H9 (cell line): ENCODE measurements around the gene MUSK. TPM values are rescaled to one million over a fixed set of nuclear protein-coding genes. Genes with fewer than 3 reads are reported as not detected.

Source experiments
- DNase-seq: peaks from one replicate; pipeline ENCODE4 v3.0.0-alpha.2; 2017
- H2AFZ ChIP-seq: one replicate; pipeline ENCODE4 v1.6.1; 2013; ENCODE audit warnings: mild to moderate bottlenecking, low read length, control low read depth, moderate library complexity
- H2AK5ac ChIP-seq: 2 replicates; pipeline ENCODE4 v1.6.1; 2013; ENCODE audit warnings: low read length, control low read depth, mixed read lengths; ENCODE audit not compliant: insufficient read length
- H2BK120ac ChIP-seq: one replicate; pipeline ENCODE4 v1.6.1; 2013; ENCODE audit warnings: low read depth, mild to moderate bottlenecking, low read length, control low read depth, inconsistent platforms; ENCODE audit not compliant: poor library complexity, severe bottlenecking
- H2BK12ac ChIP-seq: 2 replicates; pipeline ENCODE4 v1.6.1; 2013; ENCODE audit warnings: low read length, control low read depth, mixed read lengths, low read depth; ENCODE audit not compliant: insufficient read length
- H2BK15ac ChIP-seq: 2 replicates; pipeline ENCODE4 v1.6.1; 2013; ENCODE audit warnings: low read depth, low read length, control low read depth
- H2BK20ac ChIP-seq: one replicate; pipeline ENCODE4 v1.6.1; 2013; ENCODE audit warnings: low read depth, mild to moderate bottlenecking, low read length, control low read depth, inconsistent platforms; ENCODE audit not compliant: poor library complexity, severe bottlenecking
- H2BK5ac ChIP-seq: 2 replicates; pipeline ENCODE4 v1.6.1; 2013; ENCODE audit warnings: low read length, control low read depth, mixed read lengths; ENCODE audit not compliant: insufficient read length
- H3K14ac ChIP-seq: 2 replicates; pipeline ENCODE4 v1.6.1; 2013; ENCODE audit warnings: low read length, control low read depth; ENCODE audit not compliant: insufficient read depth
- H3K18ac ChIP-seq: 2 replicates; pipeline ENCODE4 v1.6.1; 2013; ENCODE audit warnings: low read depth, mild to moderate bottlenecking, mixed read lengths, low read length, control low read depth; ENCODE audit not compliant: insufficient read length
- H3K23ac ChIP-seq: 2 replicates; pipeline ENCODE4 v1.6.1; 2013; ENCODE audit warnings: low read length, control low read depth, mixed read lengths, low read depth; ENCODE audit not compliant: insufficient read length
- H3K23me2 ChIP-seq: 2 replicates; pipeline ENCODE4 v1.6.1; 2013; ENCODE audit warnings: low read depth, mild to moderate bottlenecking, mixed read lengths, low read length, control low read depth; ENCODE audit not compliant: insufficient read length, poor library complexity, severe bottlenecking
- H3K27ac ChIP-seq: 2 replicates; pipeline ENCODE4 v1.5.1; 2013; ENCODE audit warnings: low read length, control low read depth, mixed read lengths, low read depth; ENCODE audit not compliant: insufficient read length
- H3K27me3 ChIP-seq: 2 replicates; pipeline ENCODE4 v1.6.1; 2013; ENCODE audit warnings: low read length, control low read depth, inconsistent platforms; ENCODE audit not compliant: insufficient read depth
- H3K4ac ChIP-seq: 2 replicates; pipeline ENCODE4 v1.6.1; 2013; ENCODE audit warnings: low read depth, mild to moderate bottlenecking, control low read depth, inconsistent platforms, low read length, moderate library complexity
- H3K4me1 ChIP-seq: 2 replicates; pipeline ENCODE4 v1.6.1; 2013; ENCODE audit warnings: low read length, control low read depth, inconsistent platforms; ENCODE audit not compliant: insufficient read depth
- H3K4me2 ChIP-seq: 2 replicates; pipeline ENCODE4 v1.6.1; 2013; ENCODE audit warnings: low read length, control low read depth, mixed read lengths; ENCODE audit not compliant: insufficient read length, insufficient read depth
- H3K56ac ChIP-seq: 2 replicates; pipeline ENCODE4 v1.6.1; 2013; ENCODE audit warnings: low read depth, mild to moderate bottlenecking, mixed read lengths, low read length, control low read depth; ENCODE audit not compliant: insufficient read length
- H3K79me1 ChIP-seq: 2 replicates; pipeline ENCODE4 v1.6.1; 2013; ENCODE audit warnings: low read depth, mild to moderate bottlenecking, moderate library complexity, low read length, control low read depth, inconsistent platforms; ENCODE audit not compliant: insufficient read depth, poor library complexity, severe bottlenecking
- H3K79me2 ChIP-seq: 2 replicates; pipeline ENCODE4 v1.6.1; 2013; ENCODE audit warnings: low read length, control low read depth, inconsistent platforms; ENCODE audit not compliant: insufficient read depth
- H3K9ac ChIP-seq: 2 replicates; pipeline ENCODE4 v1.6.1; 2013; ENCODE audit warnings: low read length, control low read depth, mixed read lengths; ENCODE audit not compliant: insufficient read length; ENCODE audit errors: extremely low read depth
- H3K9me3 ChIP-seq: one replicate; pipeline ENCODE4 v1.6.1; 2013; ENCODE audit warnings: low read depth, low read length, inconsistent platforms; ENCODE audit not compliant: control insufficient read depth
- H3T11ph ChIP-seq: one replicate; pipeline ENCODE4 v1.6.1; 2013; ENCODE audit warnings: mild to moderate bottlenecking, low read length, control low read depth, inconsistent platforms
- H4K20me1 ChIP-seq: one replicate; pipeline ENCODE4 v1.6.1; 2013; ENCODE audit not compliant: control insufficient read depth, insufficient read length, insufficient read depth
- H4K5ac ChIP-seq: 2 replicates; pipeline ENCODE4 v1.6.1; 2013; ENCODE audit warnings: low read depth, mild to moderate bottlenecking, mixed read lengths, low read length, control low read depth; ENCODE audit not compliant: insufficient read length
- H4K8ac ChIP-seq: replicated peaks from 2 replicates; pipeline ENCODE4 v1.6.1; 2013; ENCODE audit warnings: low read length, control low read depth, mixed read lengths, low read depth; ENCODE audit not compliant: insufficient read length
- H4K91ac ChIP-seq: 2 replicates; pipeline ENCODE4 v1.6.1; 2013; ENCODE audit warnings: low read depth, mild to moderate bottlenecking, moderate library complexity, mixed read lengths, low read length, control low read depth; ENCODE audit not compliant: insufficient read length
- H3K27ac Mint-ChIP-seq, 3 experiments: 2 replicates in 2 of 3; 3 replicates in 1 of 3; pipeline ENCODE4 v1.8.0; 2020 to 2021; ENCODE audit warnings: mixed read lengths in 3 of 3, mild to moderate bottlenecking in 1 of 3, moderate library complexity in 1 of 3
- H3K27me3 Mint-ChIP-seq: 2 replicates; pipeline ENCODE4 v1.8.0; 2021; ENCODE audit warnings: low read depth, mild to moderate bottlenecking, moderate library complexity, mixed read lengths
- H3K36me3 Mint-ChIP-seq, 3 experiments: 2 replicates in 2 of 3; 3 replicates in 1 of 3; pipeline ENCODE4 v1.8.0; 2020 to 2021; ENCODE audit warnings: low read depth in 3 of 3, mixed read lengths in 3 of 3; ENCODE audit not compliant: insufficient read depth in 1 of 3
- H3K4me1 Mint-ChIP-seq, 2 experiments: 2 replicates each; pipeline ENCODE4 v1.8.0; 2020; ENCODE audit warnings: mixed read lengths in 2 of 2
- H3K4me3 Mint-ChIP-seq, 2 experiments: 2 replicates in 1 of 2; 3 replicates in 1 of 2; pipeline ENCODE4 v1.8.0; 2020 to 2021; ENCODE audit warnings: mild to moderate bottlenecking in 2 of 2, mixed read lengths in 2 of 2, moderate library complexity in 1 of 2
- H3K9me3 Mint-ChIP-seq, 2 experiments: 2 replicates in 1 of 2; 3 replicates in 1 of 2; pipeline ENCODE4 v1.8.0; 2020; ENCODE audit warnings: mild to moderate bottlenecking in 2 of 2, mixed read lengths in 2 of 2, moderate library complexity in 1 of 2
- CTCF ChIP-seq: fragments of 200-600 bp; sonication (generic); conservative IDR thresholded peaks from 3 replicates; pipeline ENCODE4 v1.8.0; 2021; ENCODE audit warnings: antibody characterized with exemption, mild to moderate bottlenecking
- WGBS: extraction: QIAGEN DNeasy Blood & Tissue Kit; methylation state at CpG from one replicate; pipeline ENCODE4 v1.1.7; 2013; ENCODE audit warnings: missing lambda C conversion rate, low lambda C conversion rate, mixed read lengths; ENCODE audit not compliant: insufficient read length; ENCODE audit errors: extremely low coverage; 5-methylcytosine and 5-hydroxymethylcytosine counted together
- total RNA-seq: library from RNA; stranded (reverse); gene quantifications from 2 replicates; pipeline ENCODE4 v1.2.1, GENCODE V29; 2021

MUSK gene
- total RNA-seq, 1 experiment from 2014 or later = not detected

GRCh38 chr9:110655754-110656641 is 12.6 kb upstream of the MUSK start:
- H3K27ac Mint-ChIP-seq = no peak overlapping the region
- Histone ChIP-seq H3K18ac (no peak overlapping the region), H4K8ac (no peak overlapping the region), H3K23ac (no peak overlapping the region), H4K5ac (no peak overlapping the region), H3K4ac (no peak overlapping the region), H3T11ph (no peak overlapping the region), H2BK15ac (no peak overlapping the region), H3K23me2 (no peaks in the 10 kb centered on the region), H3K27me3 (no peaks in the 10 kb centered on the region), H2AK5ac (no peak overlapping the region), H3K14ac (no peak overlapping the region), H4K20me1 (no peaks in the 10 kb centered on the region), H2BK20ac (no peak overlapping the region), H3K9me3 (no peaks in the 10 kb centered on the region), H2BK5ac (no peak overlapping the region), H2BK120ac (no peak overlapping the region), H3K4me1 (no peaks in the 10 kb centered on the region), H3K9ac (no peak overlapping the region), H4K91ac (no peak overlapping the region), H3K56ac (no peak overlapping the region), H3K27ac (no peak overlapping the region), H3K79me1 (no peaks in the 10 kb centered on the region), H2AFZ (no peak overlapping the region), H2BK12ac (no peak overlapping the region), H3K4me2 (no peak overlapping the region), H3K79me2 (no peaks in the 10 kb centered on the region)
- no CpG with 5 or more reads among the region's 6 CpGs for WGBS
- H3K4me3 Mint-ChIP-seq = no peak overlapping the region
- H3K9me3 Mint-ChIP-seq = no peaks in the 10 kb centered on the region; a peak in 2 of 5 replicates
- DNase-seq = no peak
- H3K36me3 Mint-ChIP-seq = no peaks in the 10 kb centered on the region
- no peak for TF ChIP-seq CTCF
- no peaks in the 10 kb centered on the region for H3K27me3 Mint-ChIP-seq
- H3K4me1 Mint-ChIP-seq = peaks cover 0 to 3% of the 10 kb centered on the region in 2 experiments; a peak in 1 of 4 replicates
